ENCODE measurements around the gene MTA2.

GRCh38 chr11:62645946-62646824, 44.5 kb upstream of the MTA2 start, which contains the start of gene GANAB:
- TF ChIP-seq ISL1 (CRISPR knock-in tag; IDR thresholded peaks at IDR 0.05) (no peak), TCF4 (CRISPR knock-in tag; IDR thresholded peaks at IDR 0.05; ENCODE audit: borderline replicate concordance) (no peak), ZNF70 (CRISPR knock-in tag; IDR thresholded peaks at IDR 0.05) (no peak), ZFP30 (CRISPR knock-in tag; IDR thresholded peaks at IDR 0.05) (no peak), SNAI2 (CRISPR knock-in tag; IDR thresholded peaks at IDR 0.05) (no peak), ZNF565 (CRISPR knock-in tag; conservative IDR thresholded peaks at IDR 0.05; ENCODE audit: low read depth) (no peak), GLIS3 (CRISPR knock-in tag; IDR thresholded peaks at IDR 0.05) (0 out of 2 replicates have a peak, but pooled peaks have one; percentile 39), TSHZ2 (CRISPR knock-in tag; IDR thresholded peaks at IDR 0.05) (no peak), OSR1 (CRISPR knock-in tag; IDR thresholded peaks at IDR 0.05) (no peak), ARNTL (CRISPR knock-in tag; IDR thresholded peaks at IDR 0.05; ENCODE audit: borderline replicate concordance, low read depth) (no peak), PPARA (CRISPR knock-in tag; IDR thresholded peaks at IDR 0.05; ENCODE audit: borderline replicate concordance) (no peak), ZNF8 (CRISPR knock-in tag; IDR thresholded peaks at IDR 0.05) (no peak)
- TF ChIP-seq, protein P1, sequence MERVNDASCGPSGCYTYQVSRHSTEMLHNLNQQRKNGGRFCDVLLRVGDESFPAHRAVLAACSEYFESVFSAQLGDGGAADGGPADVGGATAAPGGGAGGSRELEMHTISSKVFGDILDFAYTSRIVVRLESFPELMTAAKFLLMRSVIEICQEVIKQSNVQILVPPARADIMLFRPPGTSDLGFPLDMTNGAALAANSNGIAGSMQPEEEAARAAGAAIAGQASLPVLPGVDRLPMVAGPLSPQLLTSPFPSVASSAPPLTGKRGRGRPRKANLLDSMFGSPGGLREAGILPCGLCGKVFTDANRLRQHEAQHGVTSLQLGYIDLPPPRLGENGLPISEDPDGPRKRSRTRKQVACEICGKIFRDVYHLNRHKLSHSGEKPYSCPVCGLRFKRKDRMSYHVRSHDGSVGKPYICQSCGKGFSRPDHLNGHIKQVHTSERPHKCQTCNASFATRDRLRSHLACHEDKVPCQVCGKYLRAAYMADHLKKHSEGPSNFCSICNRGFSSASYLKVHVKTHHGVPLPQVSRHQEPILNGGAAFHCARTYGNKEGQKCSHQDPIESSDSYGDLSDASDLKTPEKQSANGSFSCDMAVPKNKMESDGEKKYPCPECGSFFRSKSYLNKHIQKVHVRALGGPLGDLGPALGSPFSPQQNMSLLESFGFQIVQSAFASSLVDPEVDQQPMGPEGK (CRISPR knock-in tag; IDR thresholded peaks at IDR 0.05; ENCODE audit: borderline replicate concordance), result no peak
- TF ChIP-seq, protein P2, sequence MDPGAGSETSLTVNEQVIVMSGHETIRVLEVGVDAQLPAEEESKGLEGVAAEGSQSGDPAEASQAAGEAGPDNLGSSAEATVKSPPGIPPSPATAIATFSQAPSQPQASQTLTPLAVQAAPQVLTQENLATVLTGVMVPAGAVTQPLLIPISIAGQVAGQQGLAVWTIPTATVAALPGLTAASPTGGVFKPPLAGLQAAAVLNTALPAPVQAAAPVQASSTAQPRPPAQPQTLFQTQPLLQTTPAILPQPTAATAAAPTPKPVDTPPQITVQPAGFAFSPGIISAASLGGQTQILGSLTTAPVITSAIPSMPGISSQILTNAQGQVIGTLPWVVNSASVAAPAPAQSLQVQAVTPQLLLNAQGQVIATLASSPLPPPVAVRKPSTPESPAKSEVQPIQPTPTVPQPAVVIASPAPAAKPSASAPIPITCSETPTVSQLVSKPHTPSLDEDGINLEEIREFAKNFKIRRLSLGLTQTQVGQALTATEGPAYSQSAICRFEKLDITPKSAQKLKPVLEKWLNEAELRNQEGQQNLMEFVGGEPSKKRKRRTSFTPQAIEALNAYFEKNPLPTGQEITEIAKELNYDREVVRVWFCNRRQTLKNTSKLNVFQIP (CRISPR knock-in tag; IDR thresholded peaks at IDR 0.05; ENCODE audit: borderline replicate concordance, low read depth), result no peak

All from SK-N-SH treated with all-trans-retinoic acid at 6 μM for 48 hours (cell line).